GM18873 (cell line): ENCODE data around the gene CHIT1.

ENCODE experiments used
- ATAC-seq: cut with Tn5 transposase; IDR thresholded peaks from one replicate; pipeline ENCODE4 v1.9.1; 2021; ENCODE audit warnings: mild to moderate bottlenecking, moderate library complexity, moderate number of reproducible peaks; ENCODE audit not compliant: unreplicated experiment, low FRiP score

CHIT1 gene

GRCh38 chr1:203177036-203177405, 52.5 kb downstream of the CHIT1 start:
- no peak for ATAC-seq

GRCh38 chr1:203176273-203177035, 53.0 kb downstream of the CHIT1 start:
- ATAC-seq = no peak

GRCh38 chr1:203175827-203176241, 53.6 kb downstream of the CHIT1 start:
- no peak for ATAC-seq

- ATAC-seq = no peak
Measured at GRCh38 chr1:203175237-203175826, 54.1 kb downstream of the CHIT1 start, which contains the start of gene MYBPH. MYBPH (minus strand) TSS chr1:203175826; CDS start chr1:203175755, 71 bp downstream.

GRCh38 chr1:203174324-203174985, 55.0 kb downstream of the CHIT1 start:
- no peak for ATAC-seq

- peak; percentile 94 for ATAC-seq
Measured at GRCh38 chr1:203173566-203173965, 55.9 kb downstream of the CHIT1 start.

- no peak for ATAC-seq
Measured at GRCh38 chr1:203173011-203173555, 56.4 kb downstream of the CHIT1 start.

GRCh38 chr1:203172184-203173010, 57.1 kb downstream of the CHIT1 start:
- no peak for ATAC-seq

- no peak for ATAC-seq
Measured at GRCh38 chr1:203171341-203172183, 57.9 kb downstream of the CHIT1 start.

GRCh38 chr1:203170625-203171330, 58.7 kb downstream of the CHIT1 start:
- ATAC-seq = no peak

GRCh38 chr1:203169770-203170520, 59.5 kb downstream of the CHIT1 start:
- ATAC-seq = no peak

GRCh38 chr1:203168991-203169390, 60.5 kb downstream of the CHIT1 start:
- ATAC-seq = no peak

GRCh38 chr1:203168256-203168786, 61.2 kb downstream of the CHIT1 start:
- ATAC-seq = no peak

- ATAC-seq = no peak
Measured at GRCh38 chr1:203167913-203168200, 61.6 kb downstream of the CHIT1 start.

GRCh38 chr1:203167026-203167912, 62.2 kb downstream of the CHIT1 start:
- no peak for ATAC-seq

GRCh38 chr1:203166192-203166940, 63.1 kb downstream of the CHIT1 start:
- ATAC-seq = no peak
